Stimulated activated naive CD8-positive, alpha-beta T cell treated with anti-CD3 and anti-CD28 coated beads, Interleukin-15, amount 100 ng/mL, for 72 hours (primary cell): ENCODE measurements around the gene MOSMO.
A peak's percentile ranks its signal among the peaks of the same experiment; 100 is the strongest.
"Not testable (repeated sequence)": the region's sequence is repeated elsewhere in the genome, so short reads cannot be mapped to it uniquely, and the experiment has no call there.

Experiments
- ATAC-seq: fragments of 150-1000 bp; cut with Tn5 transposase; 2 replicates; pipeline ENCODE4 v1.10.0; 2021; ENCODE audit warnings: mild to moderate bottlenecking, moderate library complexity
- DNase-seq, 2 donors: peaks; one replicate each; pipeline ENCODE4 v3.0.0; 2021 to 2022
- H3K27ac Mint-ChIP-seq, 2 donors: one replicate each; pipeline ENCODE4 v1.8.0; 2022; ENCODE audit warnings: mild to moderate bottlenecking in 2 of 2, mixed read lengths in 2 of 2, moderate library complexity in 2 of 2
- H3K27me3 Mint-ChIP-seq: one replicate; pipeline ENCODE4 v1.8.0; 2022; ENCODE audit warnings: mixed read lengths
- H3K4me1 Mint-ChIP-seq: one replicate; pipeline ENCODE4 v1.8.0; 2022; ENCODE audit warnings: mild to moderate bottlenecking, mixed read lengths
- H3K4me3 Mint-ChIP-seq, 2 donors: one replicate each; pipeline ENCODE4 v1.8.0; 2022; ENCODE audit warnings: mild to moderate bottlenecking in 2 of 2, mixed read lengths in 2 of 2, moderate library complexity in 1 of 2
- H3K9me3 Mint-ChIP-seq, 2 donors: one replicate each; pipeline ENCODE4 v1.8.0; 2022; ENCODE audit warnings: mixed read lengths in 2 of 2

Gene MOSMO

GRCh38 chr16:22014271-22014873 is 6.5 kb downstream of the MOSMO start:
- ATAC-seq (no peak), DNase-seq (no peak)
- no peak overlapping the region for H3K4me3 Mint-ChIP-seq
- H3K9me3 Mint-ChIP-seq: no peaks in the 10 kb centered on the region
- peaks cover 84% of the 10 kb centered on the region for H3K4me1 Mint-ChIP-seq
- H3K27ac Mint-ChIP-seq: no peak overlapping the region
- no peaks in the 10 kb centered on the region for H3K27me3 Mint-ChIP-seq

DNA sequence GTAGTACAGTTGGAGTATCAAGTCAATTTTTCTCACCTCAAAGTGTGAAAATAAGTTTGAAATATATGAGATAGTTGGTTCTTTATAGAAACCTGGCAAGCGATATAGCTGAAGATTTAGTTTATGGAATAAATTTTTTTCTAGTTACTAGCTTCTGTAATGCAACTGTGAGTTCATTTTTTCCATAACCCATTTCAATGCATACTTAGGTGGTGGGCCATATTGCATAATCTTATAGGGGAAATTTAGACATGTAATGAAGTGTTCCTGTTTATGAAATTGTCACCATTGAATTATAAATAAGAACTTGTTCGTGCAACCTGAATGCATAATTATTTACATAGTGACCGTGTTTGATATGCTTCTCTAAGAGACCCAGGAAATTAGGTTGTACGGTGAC is 9.0 kb downstream of the MOSMO start:
- Mint-ChIP-seq H3K27ac (no peak overlapping the region), H3K9me3 (no peaks in the 10 kb centered on the region), H3K4me3 (no peak overlapping the region), H3K4me1 (peaks cover 69% of the 10 kb centered on the region), H3K27me3 (no peaks in the 10 kb centered on the region)
- ATAC-seq (no peak), DNase-seq (no peak)

DNA sequence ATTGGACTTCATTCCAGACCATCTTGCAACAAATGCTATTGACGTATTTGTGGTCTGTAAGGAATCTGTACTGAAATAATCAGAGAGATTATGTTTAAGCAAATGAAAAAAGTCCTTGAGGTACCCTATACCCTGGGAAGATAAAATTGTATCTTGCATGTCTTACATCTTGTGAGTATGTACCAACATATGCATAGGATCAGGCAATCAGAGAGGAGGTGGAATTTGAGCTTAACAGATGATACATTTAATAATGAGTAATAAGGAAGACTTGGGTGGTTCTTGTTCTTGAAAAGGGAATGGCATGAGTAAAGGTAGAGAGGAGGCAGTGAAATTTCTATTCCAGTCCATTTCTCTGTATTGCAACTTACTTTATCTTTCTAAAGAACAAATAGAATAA is 10.6 kb downstream of the MOSMO start:
- H3K9me3 Mint-ChIP-seq: no peaks in the 10 kb centered on the region
- DNase-seq: no peak
- peaks cover 60% of the 10 kb centered on the region for H3K4me1 Mint-ChIP-seq
- H3K27ac Mint-ChIP-seq: no peak overlapping the region
- no peak overlapping the region for H3K4me3 Mint-ChIP-seq
- H3K27me3 Mint-ChIP-seq: no peaks in the 10 kb centered on the region
- no peak for ATAC-seq

- Mint-ChIP-seq H3K4me3 (no peak overlapping the region), H3K4me1 (peaks cover 42% of the 10 kb centered on the region)
Measured at GRCh38 chr16:22022151-22022550, 14.2 kb downstream of the MOSMO start.

DNA sequence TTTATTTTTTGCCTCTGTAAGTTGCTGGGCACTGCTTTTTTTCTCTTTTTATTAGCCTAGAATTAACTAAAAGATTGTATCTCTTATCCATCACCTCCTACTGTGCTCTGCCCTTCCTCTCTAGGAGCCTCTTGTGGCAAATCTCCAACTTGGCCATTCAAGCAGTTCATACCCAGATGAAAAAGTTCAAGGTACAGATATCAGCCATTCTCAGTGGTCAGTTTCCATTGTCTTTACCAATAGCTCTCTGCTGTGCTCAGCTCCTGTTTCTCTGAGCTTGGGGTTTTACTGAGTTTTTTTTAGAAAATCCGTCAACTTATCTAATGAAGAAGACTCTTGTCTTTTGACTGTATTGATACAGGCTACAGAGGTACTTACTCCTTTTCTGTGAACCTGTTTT is 15.6 kb downstream of the MOSMO start:
- Mint-ChIP-seq H3K4me1 (peaks cover 34% of the 10 kb centered on the region), H3K9me3 (no peaks in the 10 kb centered on the region), H3K4me3 (no peak overlapping the region), H3K27ac (no peak overlapping the region), H3K27me3 (no peaks in the 10 kb centered on the region)
- ATAC-seq: no peak
- DNase-seq: no peak

More at GRCh38 chr16:22022151-22022550, 14.2 kb downstream of the MOSMO start:
- Mint-ChIP-seq H3K27ac (no peak overlapping the region), H3K27me3 (no peaks in the 10 kb centered on the region), H3K9me3 (no peaks in the 10 kb centered on the region)
- DNase-seq (no peak), ATAC-seq (no peak)

GRCh38 chr16:22024785-22025184 is 16.9 kb downstream of the MOSMO start:
- not testable (repeated sequence) for ATAC-seq, H3K27me3 Mint-ChIP-seq, DNase-seq, H3K9me3 Mint-ChIP-seq, H3K27ac Mint-ChIP-seq, H3K4me3 Mint-ChIP-seq
- H3K4me1 Mint-ChIP-seq: peaks cover 29% of the 10 kb centered on the region

GRCh38 chr16:22027633-22028032 is 19.7 kb downstream of the MOSMO start:
- Mint-ChIP-seq H3K27me3 (no peaks in the 10 kb centered on the region), H3K4me3 (no peak overlapping the region), H3K27ac (no peak overlapping the region), H3K4me1 (peaks cover 41% of the 10 kb centered on the region), H3K9me3 (no peaks in the 10 kb centered on the region)
- no peak for ATAC-seq
- DNase-seq: no peak

DNA sequence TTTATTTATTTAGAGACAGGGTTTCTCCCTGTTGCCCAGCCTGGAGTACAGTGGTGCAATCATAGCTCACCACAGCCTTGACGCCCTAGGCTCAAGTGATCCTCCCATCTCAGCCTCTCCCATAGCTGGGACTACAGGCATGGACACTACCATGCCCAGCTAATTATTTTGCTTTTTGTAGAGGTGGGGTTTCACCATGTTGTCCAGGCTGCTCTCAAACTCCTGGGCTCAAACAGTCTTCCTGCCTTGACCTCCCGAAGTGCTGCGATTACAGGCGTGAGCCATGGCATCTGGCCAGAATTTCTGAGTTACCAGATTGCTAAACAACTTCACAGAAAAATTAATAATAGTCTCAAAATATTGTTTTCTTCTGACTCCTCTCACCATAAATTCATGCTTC is 21.7 kb downstream of the MOSMO start:
- no peak for ATAC-seq
- Mint-ChIP-seq H3K4me1 (peaks cover 48% of the 10 kb centered on the region), H3K9me3 (no peaks in the 10 kb centered on the region), H3K27me3 (no peaks in the 10 kb centered on the region), H3K27ac (no peak overlapping the region), H3K4me3 (no peak overlapping the region)
- DNase-seq: no peak

DNA sequence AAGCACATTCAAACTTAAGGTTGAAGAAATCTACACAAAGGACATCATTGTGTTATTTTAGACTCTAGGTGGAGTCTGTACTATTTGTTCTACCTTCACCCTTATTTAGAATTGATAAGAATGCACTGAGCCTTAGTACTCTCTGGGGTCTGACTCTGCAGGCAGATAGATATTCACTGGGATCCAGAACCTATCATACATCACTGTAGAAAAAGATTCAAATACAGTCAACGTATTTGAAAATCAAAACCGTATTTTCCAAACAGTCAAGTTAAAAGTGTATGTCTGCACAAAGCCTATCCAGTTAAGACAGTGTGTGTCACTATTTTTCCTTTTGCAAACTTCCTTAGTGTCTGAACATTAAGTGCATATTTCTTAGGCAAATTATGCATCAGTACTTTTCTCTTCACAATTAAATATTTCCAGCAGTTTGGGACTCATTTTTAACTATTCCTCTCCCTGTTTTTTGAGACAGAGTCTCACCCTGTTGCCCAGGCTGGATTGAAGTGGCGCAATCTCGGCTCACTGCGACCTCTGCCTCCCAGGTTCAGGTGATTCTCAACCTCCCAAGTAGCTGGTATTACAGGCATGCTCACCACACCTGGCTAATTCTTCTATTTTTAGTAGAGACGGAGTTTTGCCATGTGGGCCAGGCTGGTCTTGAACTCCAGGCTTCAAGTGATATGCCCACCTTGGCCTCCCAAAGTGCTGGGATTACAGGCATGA is 22.3 kb downstream of the MOSMO start:
- H3K27me3 Mint-ChIP-seq: no peaks in the 10 kb centered on the region
- H3K4me1 Mint-ChIP-seq: peaks cover 54% of the 10 kb centered on the region
- no peak overlapping the region for H3K27ac Mint-ChIP-seq
- no peak overlapping the region for H3K4me3 Mint-ChIP-seq
- DNase-seq: no peak
- no peaks in the 10 kb centered on the region for H3K9me3 Mint-ChIP-seq
- no peak for ATAC-seq

DNA sequence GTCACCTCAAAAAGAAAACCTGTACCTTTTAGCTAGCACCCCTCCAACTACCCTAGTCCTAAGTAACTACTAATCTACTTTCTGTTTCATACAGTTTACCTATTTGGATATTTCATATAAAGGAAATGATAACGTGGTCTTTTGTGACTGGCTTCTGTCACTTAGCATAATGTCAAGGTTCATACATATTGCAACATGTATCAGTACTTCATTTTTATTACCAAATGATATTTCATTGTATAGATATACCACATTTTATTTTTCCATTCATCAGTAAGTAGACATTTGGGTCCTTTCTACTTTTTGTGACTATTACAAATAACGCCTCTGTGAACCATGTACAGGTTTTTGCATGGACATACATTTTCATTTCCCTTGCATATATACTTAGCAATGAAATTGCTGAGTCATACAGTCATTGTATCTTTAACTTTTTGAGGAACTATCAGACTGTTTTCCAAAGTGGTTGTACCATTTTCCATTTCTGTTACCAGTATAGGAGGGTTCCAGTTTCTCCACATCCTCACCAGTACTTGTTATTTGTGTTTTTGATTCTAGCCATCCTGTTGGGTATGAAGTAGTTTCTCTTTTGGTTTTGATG is 23.7 kb downstream of the MOSMO start:
- H3K9me3 Mint-ChIP-seq: no peaks in the 10 kb centered on the region
- H3K4me3 Mint-ChIP-seq: no peak overlapping the region
- DNase-seq: no peak
- peak overlapping the region in 1 of 2 donors; percentile 13 for H3K27ac Mint-ChIP-seq
- no peaks in the 10 kb centered on the region for H3K27me3 Mint-ChIP-seq
- H3K4me1 Mint-ChIP-seq: peaks cover 55% of the 10 kb centered on the region
- ATAC-seq: peak; percentile 45

DNA sequence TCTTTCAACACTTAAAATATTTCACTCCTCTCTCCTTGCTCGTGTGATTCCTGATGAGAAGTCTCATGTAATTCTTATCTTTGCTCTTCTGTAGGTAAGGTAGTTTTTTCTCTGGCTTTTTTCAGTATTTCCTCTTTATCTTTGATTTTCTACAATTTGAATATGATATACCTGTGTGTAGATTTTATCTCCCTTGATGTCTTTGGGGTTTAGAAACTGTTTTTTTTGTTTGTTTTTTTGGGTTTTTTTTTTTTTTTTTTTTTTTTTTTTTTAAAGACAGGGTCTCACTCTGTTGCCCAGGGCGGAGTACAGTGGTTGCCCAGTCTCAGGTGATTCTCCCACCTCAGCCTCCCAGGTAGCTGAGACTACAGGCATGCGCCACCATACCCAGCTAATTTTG is 26.6 kb downstream of the MOSMO start:
- Mint-ChIP-seq H3K4me3 (no peak overlapping the region), H3K4me1 (peaks cover 52% of the 10 kb centered on the region), H3K9me3 (no peaks in the 10 kb centered on the region), H3K27ac (no peak overlapping the region), H3K27me3 (no peaks in the 10 kb centered on the region)
- ATAC-seq (no peak), DNase-seq (no peak)

GRCh38 chr16:22035153-22035552 is 27.2 kb downstream of the MOSMO start:
- no peaks in the 10 kb centered on the region for H3K9me3 Mint-ChIP-seq
- no peaks in the 10 kb centered on the region for H3K27me3 Mint-ChIP-seq
- DNase-seq (no peak), ATAC-seq (peak; percentile 28)
- H3K27ac Mint-ChIP-seq: no peak overlapping the region
- H3K4me1 Mint-ChIP-seq: peaks cover 47% of the 10 kb centered on the region
- no peak overlapping the region for H3K4me3 Mint-ChIP-seq

GRCh38 chr16:22043882-22044281 is 36.0 kb downstream of the MOSMO start:
- H3K4me1 Mint-ChIP-seq, H3K4me3 Mint-ChIP-seq, ATAC-seq, H3K27me3 Mint-ChIP-seq, H3K27ac Mint-ChIP-seq, H3K9me3 Mint-ChIP-seq, DNase-seq: not testable (repeated sequence)

- not testable (repeated sequence) for H3K27ac Mint-ChIP-seq, ATAC-seq, H3K27me3 Mint-ChIP-seq, H3K4me1 Mint-ChIP-seq, H3K4me3 Mint-ChIP-seq, H3K9me3 Mint-ChIP-seq, DNase-seq
Measured at GRCh38 chr16:22045888-22046287, 38.0 kb downstream of the MOSMO start.

- DNase-seq: no peak
- ATAC-seq: no peak
- H3K27me3 Mint-ChIP-seq: no peaks in the 10 kb centered on the region
- H3K4me1 Mint-ChIP-seq: peaks cover 26% of the 10 kb centered on the region
- H3K9me3 Mint-ChIP-seq: no peaks in the 10 kb centered on the region
- H3K27ac Mint-ChIP-seq: no peak overlapping the region
- no peak overlapping the region for H3K4me3 Mint-ChIP-seq
Measured at GRCh38 chr16:22050963-22051362, 43.1 kb downstream of the MOSMO start.

- no peak for DNase-seq
- H3K4me1 Mint-ChIP-seq: peaks cover 26% of the 10 kb centered on the region
- H3K27me3 Mint-ChIP-seq: no peaks in the 10 kb centered on the region
- H3K9me3 Mint-ChIP-seq: no peaks in the 10 kb centered on the region
- ATAC-seq: no peak
- H3K4me3 Mint-ChIP-seq: no peak overlapping the region
- H3K27ac Mint-ChIP-seq: peak overlapping the region in 1 of 2 donors; percentile 57
Measured at GRCh38 chr16:22052980-22053379, 45.1 kb downstream of the MOSMO start.
